HG03045 (cell line): Measurements from ENCODE around the gene CLN3.
"Not testable (repeated sequence)": the region's sequence is repeated elsewhere in the genome, so short reads cannot be mapped to it uniquely, and the experiment has no call there.

Source experiments
- ATAC-seq: cut with Tn5 transposase; IDR thresholded peaks from one replicate; pipeline ENCODE4 v1.9.1; 2021; ENCODE audit warnings: mild to moderate bottlenecking, moderate library complexity; ENCODE audit not compliant: unreplicated experiment

CLN3 gene

DNA sequence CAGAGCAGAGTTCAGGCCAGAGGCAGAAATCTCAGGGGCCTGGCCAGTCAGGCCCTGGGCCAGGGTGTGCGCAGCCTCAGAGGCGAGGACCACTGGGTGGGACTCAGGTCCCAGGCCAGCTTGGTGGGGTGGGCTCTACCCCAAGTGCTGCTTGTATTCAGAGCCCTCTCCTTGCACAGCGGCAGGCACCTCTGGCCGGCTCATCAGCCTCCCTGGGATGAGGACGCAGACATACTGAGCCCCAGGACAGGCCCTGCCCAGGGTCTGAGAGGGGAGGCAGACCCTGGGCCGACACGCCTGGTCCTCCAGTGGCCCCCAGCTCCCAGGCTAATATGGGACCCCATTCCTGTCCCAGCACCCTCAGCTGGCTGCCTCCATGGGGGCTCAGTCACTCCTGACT lies 22.4 kb upstream of the CLN3 start:
- no peak for ATAC-seq

DNA sequence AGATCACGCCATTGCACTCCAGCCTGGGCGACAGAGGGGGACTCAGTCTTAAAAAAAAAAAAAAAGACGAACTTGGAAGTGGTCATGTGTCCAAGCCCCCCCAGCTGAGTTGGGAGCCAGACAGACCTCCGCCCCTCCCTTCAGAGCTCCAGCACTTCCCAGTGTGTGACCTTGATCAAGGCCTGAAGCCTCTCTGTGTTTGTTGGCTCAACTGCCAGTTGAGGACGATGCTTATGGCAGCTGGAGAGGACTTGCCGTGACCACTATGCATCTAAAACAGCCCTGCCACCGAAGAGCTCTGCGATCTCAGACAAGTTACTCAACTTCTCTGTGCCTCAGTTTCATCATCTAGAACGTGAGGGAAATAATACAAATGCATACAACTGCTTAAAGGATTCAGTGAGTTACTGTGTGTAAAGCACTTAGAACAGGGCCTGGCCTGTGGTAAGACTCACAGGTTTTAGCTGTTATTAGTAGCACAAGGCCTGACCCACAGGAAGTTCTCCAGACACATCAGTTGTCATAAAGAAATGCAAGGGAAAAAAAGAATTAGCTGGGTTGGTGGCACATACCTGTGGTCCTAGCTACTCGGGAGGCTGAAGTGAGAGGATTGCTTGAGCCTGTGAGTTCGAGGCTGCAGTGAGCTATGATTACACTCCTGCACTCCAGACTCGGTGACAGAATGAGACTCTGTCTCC lies 21.8 kb upstream of the CLN3 start:
- ATAC-seq, result no peak

DNA sequence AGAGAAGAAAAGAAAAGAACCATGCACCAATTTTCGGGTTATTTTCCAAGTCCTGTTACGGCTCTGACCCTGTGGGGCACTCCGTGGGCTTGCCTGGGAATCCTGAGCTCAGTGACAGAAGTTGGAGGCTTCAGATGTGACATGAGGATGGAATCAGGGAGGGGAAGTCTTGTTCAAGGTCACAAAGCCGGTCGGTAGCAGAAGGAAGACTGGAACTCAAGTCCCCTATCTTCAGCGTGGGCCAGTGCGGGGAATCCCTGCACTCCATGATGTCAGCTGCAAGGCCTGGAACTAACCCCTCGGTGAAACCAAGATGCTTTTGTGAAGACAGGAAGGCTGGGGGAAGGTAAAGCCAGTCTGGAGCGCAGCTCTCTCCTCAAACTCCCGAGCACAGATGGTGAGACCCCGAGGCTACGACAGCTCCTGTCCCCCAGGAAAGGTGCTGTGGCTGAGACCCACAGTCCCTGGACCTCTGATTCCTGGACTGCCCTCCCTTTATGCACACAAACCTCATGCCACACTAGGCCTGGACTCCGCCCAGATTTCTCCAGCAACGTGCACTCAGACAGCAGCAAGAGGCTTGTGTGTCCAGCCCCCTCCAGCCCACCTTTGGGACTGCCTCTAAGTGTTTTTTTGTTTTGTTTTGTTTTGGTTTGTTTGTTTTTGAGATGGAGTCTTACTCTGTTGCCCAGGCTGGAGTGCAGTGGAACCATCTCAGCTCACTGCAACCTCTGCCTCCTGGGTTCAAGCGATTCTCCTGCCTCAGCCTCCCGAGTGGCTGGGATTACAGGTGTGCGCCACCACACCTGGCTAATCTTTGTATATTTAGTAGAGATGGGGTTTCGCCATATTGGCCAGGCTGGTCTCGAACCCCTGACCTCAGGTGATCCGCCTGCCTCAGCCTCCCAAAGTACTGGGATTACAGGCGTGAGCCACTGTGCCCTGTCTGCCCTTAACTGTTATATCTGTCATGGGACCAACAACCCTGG lies 20.2 kb upstream of the CLN3 start:
- no peak for ATAC-seq

DNA sequence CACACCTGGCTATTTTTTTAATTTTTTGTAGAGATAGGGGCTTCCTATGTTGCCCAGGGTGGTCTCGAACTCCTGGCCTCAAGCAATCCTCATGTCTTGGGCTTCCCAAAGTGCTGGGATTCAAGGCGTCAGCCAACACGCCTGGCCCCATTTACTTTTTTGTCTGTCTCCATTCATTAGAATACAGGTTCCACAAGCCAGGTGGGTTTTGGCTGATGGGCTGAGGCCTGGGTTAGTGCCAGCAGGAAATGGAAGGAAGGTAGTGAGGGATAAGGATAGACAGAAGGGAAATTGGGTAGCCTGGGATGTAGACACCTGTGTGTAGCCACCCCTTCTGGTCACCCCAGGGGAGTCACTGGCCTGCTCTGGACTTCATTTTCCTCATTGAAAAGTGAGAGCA lies 19.2 kb upstream of the CLN3 start:
- no peak for ATAC-seq

DNA sequence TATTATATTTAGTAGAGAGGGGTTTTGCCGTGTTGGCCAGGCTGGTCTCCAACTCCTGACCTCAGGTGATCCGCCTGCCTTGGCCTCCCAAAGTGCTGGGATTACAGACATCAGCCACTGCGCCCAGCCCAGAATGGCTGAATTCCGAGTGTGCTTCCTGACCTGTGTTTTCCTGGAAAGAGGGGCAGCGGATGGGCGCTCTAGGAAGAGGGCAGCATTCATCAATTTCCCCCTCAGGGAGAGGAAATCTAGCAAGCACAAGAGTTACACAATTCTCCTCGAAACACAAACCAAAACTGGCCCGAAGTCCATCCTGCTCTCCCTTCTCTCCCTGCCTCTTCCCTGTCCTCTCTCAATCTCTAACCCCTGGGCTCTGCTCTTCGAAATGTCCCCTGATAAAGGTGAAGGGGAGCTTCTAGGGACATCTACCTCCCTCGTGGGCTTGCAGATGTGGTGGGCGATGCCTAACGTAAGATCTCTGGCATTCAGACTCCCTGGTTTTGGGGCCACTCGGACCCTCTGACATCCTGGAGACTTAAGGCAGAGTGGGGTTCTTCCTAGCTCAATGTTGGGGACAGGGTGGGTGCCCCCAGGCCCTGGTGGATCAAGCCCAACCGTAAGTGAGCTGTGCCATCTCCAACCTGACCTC lies 13.7 kb upstream of the CLN3 start:
- ATAC-seq, result no peak

DNA sequence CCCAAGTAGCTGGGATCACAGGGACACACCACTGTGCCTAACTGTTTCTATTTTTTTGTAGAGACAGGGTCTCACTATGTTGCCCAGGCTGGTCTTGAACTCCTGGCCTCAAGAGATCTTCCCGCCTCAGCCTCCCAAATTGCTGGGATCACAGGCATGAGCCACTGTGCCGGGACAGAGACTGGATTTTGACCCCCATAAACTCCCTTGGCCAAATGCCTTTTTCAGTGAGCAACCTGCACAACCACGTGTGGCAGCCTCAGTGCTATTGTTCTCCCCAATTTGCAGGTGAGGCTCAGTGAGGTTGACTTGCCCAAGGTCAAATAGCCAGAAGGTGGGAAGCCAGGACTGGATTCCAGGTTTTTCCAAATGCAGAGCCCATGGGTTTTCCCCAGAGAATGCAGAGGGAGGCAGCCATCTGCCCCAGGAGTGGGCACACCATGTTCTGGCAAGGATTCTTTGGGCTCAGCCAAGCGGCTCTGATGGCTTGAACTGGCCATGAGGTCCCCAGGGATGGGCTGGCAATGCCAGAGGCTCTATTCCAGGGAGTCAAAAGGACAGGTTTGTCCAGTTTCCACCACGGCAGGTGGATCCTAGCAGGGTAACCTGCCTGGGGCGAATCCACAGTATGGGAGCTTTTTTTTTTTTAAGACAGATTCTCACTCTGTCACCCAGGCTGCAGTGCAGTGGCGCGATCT lies 13.0 kb upstream of the CLN3 start:
- no peak for ATAC-seq

DNA sequence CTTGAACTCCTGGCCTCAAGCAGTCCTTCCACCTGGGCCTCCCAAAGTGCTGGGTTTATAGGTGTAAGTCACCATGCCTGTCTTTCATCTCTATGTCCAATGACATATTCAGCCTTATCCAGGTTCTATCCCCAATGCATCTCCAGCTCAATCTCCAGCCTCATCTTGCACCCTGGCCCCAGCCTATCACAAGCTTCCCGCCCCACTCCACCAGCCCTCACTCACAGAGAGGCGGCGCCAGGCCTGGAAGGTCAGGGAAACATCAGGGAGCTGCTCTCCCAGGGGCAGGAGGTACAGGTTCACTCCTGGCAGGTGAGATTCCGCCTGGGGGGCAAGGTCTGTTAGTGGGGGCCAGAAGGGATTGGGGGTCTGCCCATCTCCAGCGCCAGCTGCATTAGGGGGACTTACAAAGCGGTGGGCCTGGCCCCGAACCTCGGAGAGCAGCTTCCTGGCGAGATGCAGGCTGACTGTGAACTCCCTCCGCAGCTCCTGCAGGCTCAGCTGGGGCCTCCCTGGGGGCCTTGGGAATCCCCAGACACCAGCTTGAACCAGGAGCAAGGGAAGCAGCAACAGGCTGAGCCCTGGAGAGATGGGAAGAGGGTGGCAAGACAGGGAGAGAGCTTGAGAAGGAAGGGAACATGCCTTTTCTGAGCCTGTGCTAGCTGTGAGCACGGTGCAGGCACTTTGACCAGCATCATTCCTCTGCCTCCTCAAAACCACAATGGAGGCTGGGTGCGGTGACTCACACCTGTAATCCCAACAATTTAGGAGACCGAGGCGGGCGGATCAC lies 11.8 kb upstream of the CLN3 start:
- no peak for ATAC-seq

DNA sequence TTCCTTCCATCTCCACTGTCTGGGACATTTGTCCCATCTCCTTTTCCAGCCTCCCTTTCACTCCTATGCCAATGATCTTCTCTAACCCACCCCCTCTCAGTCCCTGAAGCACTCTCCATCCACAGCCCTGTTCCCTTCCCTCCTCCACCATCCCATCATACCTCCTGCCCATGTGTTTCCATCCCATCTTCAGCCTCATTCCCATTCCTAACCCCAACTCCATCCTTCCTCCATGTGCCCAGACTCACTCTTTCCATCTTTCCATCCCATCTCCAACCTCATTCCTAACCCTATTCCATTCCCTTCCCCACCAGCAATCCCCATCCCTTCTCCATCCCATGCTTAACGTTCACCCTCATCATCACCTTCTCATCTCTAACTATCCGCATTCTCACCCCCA lies 10.4 kb upstream of the CLN3 start:
- ATAC-seq, result no peak

DNA sequence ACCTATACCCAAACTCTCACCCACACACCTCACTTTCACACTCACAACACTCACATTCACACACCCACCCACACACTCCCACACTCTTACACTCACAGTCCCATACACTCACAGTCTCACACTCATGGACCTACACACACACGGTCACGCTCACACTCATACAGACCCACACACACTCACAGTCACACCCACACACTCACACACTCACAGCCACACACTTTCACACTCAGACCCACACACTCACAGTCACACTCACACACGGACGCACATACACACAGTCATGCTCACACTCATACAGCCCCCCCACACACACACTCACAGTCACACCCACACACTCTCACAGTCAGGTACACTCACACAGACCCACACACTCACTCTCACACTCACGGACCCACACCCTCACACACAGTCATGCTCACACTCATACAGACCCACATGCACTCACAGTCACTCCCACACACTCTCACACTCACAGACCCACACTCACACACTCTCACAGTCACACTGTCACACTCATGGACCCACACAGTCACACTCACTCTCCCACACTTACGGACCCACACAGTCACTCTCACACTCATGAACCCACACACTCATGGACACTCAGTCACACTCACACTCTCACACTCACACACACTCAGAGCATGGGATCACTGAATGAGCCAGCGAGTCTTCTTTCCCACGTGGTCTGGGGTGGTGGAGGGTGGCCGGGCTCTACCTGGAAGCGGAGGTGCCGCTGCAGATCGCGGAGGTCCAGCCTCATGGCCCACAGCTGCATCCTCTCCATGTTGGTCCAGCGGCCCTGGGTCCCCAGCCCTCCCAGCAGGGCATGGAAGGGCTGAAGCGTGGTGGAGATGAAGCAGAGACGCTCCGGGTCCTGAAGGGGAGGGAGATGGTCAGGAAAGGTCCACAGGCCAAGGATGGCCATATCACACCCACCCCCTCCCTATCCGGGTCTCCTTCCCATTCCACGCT lies 9.7 kb upstream of the CLN3 start:
- no peak for ATAC-seq

DNA sequence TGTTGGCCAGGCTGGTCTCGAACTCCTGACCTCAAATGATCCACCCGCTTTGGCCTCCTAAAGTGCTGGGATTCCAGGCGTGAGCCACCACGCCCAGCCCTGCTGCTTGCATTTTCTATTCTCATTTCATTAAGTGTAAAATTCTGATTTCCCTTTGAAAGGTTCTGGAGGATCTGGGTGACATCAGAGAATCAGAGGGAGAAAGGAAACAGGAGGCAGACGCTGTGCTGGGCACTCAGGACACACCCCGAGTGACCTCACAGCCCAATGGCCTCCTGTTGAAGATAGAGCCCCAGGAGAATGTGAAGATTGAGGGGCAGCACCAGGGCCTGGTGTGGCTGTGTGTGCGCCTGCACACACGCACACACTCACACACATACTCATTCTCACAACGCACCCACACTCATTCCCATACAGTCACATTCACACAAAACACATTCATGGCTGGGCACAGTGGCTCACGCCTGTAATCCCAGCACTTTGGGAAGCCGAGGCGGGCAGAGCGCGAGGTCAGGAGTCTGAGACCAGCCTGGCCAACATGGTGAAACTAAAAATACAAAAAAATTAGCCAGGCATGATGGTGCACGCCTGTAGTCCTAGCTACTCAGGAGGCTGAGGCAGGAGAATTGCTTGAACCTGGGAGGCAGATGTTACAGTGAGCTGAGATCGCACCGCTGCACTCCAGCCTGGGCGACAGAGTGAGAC lies 8.8 kb upstream of the CLN3 start:
- not testable (repeated sequence) for ATAC-seq

DNA sequence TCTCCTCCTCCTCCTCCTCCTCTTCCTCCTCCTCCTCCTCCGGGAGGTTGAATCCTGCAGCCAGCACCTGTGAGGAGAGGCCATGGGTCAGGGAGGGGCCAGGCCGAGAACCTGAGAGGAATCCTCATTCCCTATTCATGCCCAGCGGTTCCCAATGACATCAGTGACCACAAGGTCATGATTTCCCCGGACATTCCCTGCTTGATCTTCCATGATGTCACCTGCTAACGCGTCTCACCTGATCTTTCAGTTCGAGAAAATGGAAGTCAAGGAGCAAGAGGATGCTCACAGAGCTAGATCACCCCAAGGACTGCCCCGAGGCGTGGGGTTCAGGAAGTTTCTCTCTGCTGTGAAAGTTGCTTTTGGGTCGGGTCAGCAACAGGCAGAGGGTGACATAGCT lies 8.0 kb upstream of the CLN3 start:
- ATAC-seq, result no peak

DNA sequence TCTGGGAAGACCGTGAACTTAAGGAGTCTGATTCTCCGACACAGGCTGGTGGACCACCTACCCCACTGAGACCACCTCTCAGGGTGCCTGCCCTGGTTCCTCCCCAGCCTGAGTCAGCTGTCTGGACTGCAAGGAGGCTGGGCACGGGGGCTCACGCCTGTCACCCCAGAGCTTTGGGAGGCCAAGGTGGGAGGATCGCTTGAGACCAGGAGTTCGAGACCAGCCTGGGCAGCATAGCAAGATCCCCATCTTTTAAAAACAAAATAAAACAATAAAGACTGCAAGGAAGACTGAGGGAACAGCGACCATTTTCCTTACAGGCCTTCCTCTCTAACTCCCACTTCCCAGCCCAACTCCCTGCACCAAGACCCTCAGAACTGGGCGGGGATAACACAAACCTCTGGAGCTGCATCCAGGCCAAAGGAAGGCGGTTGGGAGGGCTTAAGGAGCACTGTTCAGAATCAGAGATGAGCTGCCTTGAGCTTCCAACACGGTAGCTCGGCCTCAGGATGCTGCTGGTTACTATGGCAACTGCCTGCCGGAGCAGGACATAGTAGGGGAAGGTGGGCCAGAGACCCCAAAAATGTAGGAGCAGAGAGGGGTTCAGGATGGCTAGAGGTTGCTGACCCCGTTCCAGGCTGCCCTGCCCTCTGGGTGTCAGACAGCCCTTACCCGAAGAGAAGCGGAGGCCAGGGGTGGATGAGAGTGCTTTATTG lies 7.0 kb upstream of the CLN3 start:
- no peak for ATAC-seq

DNA sequence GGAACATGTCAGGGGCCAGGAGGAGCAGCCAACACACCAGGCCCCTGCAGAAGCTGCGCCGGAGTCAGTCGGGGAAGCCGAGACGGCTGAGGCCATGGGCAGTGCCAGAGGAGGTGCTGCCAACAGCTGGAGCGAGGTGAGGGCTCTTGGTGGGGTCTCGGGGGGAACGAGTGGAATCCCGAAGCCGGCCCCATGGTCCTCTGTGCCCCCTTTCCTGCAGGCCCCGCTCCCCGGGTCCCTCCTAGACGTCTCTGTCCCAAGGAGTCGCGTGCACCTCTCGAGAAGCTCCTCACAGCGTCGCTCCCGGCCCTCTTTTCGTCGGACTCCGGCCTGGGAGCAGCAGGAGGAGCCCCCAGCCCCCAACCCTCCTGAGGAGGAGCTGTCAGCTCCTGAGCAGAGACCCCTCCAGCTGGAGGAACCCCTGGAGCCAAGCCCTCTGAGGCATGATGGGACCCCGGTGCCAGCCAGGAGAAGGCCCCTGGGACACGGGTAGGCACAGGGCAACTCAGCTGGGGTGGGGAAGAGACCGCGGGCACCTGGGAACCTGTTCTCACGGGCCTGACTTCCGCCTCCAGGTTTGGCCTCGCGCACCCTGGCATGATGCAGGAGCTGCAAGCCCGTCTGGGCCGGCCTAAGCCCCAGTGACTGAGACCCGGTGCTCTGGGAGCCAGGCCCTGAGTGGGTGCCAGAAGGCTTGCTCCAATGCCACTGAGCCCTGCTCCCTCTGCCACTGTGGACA lies 6.2 kb upstream of the CLN3 start:
- no peak for ATAC-seq

DNA sequence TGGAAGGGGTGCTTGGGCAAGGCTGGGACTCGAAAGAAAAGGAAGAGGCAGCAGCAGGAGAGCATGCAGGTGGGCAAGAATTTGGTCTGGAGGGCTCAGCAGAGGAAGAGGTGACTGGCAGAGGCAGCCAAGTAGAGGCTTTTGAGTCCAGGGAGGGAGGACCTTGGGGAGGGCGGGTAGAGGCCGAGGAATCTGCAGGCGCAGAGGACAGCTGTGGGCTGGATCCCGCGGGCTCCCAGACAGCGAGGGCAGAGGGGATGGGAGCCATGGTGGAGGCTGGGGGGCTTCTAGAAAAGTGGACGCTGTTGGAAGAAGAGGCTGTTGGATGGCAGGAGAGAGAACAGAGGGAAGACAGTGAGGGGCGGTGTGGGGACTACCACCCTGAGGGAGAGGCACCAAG lies 5.5 kb upstream of the CLN3 start:
- no peak for ATAC-seq

DNA sequence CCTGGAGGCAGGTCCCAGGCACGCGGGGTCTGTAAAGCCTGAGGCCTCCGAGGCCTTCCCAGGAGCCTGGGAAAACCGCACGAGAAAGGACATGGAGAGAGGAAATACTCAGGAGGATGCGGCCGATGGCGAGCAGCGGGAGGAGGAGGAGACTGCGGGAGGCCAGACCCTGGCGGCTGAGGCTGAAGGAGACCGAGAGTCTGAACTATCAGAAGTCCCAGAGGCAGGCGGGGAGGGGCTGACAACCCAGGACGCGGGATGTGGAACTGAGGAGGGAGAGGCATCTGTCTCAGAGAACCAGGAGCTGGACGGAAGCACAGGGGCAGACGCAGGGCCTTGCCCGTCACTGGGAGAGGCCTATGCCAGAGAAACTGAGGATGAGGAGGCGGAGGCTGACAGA lies 5.0 kb upstream of the CLN3 start:
- ATAC-seq, result no peak

DNA sequence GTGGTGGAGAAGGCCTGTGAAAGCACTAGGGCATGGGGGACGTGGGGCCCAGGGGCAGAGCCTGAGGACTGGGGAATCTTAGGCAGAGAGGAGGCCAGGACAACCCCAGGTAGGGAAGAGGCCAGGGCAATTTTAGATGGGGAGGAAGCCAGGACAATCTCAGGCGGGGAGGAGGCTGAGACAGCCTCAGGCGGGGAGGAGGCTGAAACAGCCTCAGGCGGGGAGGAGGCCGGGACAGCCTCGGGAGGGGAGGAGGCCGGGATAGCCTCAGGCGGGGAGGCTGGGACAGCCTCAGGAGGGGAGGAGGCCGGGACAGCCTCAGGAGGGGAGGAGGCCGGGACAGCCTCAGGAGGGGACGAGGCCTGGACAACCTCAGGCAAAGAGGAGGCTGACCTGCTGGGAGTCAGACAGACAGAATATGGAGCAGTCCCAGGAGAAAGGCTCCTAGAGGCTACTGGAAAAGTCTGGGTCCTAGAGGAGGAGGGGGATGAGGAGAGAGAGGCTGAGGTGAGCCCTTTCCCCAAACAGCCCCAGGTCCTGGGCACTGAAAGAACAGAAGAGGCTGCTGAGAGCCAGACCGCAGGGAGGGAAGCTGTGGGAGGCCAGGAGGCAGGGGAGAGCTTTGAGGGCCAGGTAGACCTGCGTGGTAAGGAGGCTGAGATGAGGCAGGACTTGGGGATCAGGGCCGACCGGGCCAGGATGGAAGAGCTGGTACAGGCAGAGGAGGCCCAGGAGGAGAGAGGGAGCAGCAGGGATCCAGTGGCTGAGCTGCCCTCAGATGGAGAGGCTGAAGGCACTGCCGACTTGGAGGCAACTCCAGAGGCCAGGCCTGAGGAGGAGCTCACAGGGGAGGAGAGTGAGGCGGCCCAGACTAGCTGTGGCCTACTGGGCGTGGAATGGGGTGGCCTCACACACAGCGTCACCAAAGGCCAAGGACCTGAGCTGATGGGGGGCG lies 4.2 kb upstream of the CLN3 start:
- ATAC-seq, result no peak
